Parathyroid adenoma (tissue), 2 donors: ENCODE data around the gene SEMA5B.

Experiments used
- H2AFZ ChIP-seq: fragments of 300-600 bp; sonication (generic); one replicate; pipeline ENCODE4 v1.7.0; 2017; ENCODE audit warnings: antibody characterized with exemption, mild to moderate bottlenecking
- H3K27ac ChIP-seq: fragments of 300-600 bp; sonication (generic); one replicate; pipeline ENCODE4 v1.7.0; 2017
- H3K27me3 ChIP-seq: fragments of 300-600 bp; sonication (generic); one replicate; pipeline ENCODE4 v1.7.0; 2017; ENCODE audit warnings: low read length; ENCODE audit not compliant: control insufficient read depth, insufficient read depth
- H3K36me3 ChIP-seq: fragments of 300-600 bp; sonication (generic); one replicate; pipeline ENCODE4 v1.7.0; 2017; ENCODE audit warnings: low read length; ENCODE audit not compliant: control insufficient read depth, insufficient read depth
- H3K4me1 ChIP-seq: fragments of 300-600 bp; sonication (generic); one replicate; pipeline ENCODE4 v1.7.0; 2017; ENCODE audit warnings: control low read depth
- H3K4me2 ChIP-seq: fragments of 300-600 bp; sonication (generic); one replicate; pipeline ENCODE4 v1.7.0; 2017; ENCODE audit warnings: low read length
- H3K4me3 ChIP-seq: fragments of 300-600 bp; sonication (generic); one replicate; pipeline ENCODE4 v1.7.0; 2017; ENCODE audit warnings: low read depth, low read length
- H3K79me2 ChIP-seq: fragments of 300-600 bp; sonication (generic); one replicate; pipeline ENCODE4 v1.7.0; 2017; ENCODE audit warnings: control low read depth
- H3K9ac ChIP-seq: fragments of 300-600 bp; sonication (generic); one replicate; pipeline ENCODE4 v1.7.0; 2017; ENCODE audit warnings: mild to moderate bottlenecking
- H3K9me3 ChIP-seq: fragments of 300-600 bp; sonication (generic); one replicate; pipeline ENCODE4 v1.7.0; 2017; ENCODE audit warnings: low read length; ENCODE audit not compliant: control insufficient read depth
- TF ChIP-seq, protein P1 (sequence below): fragments of 300-600 bp; sonication (generic); IDR thresholded peaks from one replicate; pipeline ENCODE4 v1.7.0; 2017; ENCODE audit warnings: antibody characterized with exemption, mild to moderate bottlenecking
- donor health status: primary hyperparathyroidism.

SEMA5B gene

DNA sequence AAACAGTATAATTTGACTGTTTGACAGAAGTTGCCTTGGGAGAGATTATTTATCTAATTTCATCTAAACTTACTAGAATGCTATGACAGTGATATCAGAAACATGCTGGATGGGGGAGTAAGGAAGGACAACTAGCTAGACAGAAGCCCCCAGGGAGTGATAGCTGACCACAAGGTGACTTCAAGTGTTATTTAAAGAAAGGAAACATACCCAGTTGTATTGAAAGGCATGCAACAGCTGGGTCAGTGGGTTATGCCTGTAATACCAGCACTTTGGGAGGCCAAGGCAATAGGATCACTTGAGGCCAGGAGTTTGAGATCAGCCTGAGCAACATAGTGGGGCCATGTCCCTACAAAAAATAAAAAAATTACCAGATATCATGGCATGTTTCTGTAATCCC lies 163.1 kb downstream of the SEMA5B start:
- Histone ChIP-seq H3K4me3 (no peak overlapping the region), H3K9ac (no peak overlapping the region), H3K79me2 (no peaks in the 10 kb centered on the region), H3K27ac (no peak overlapping the region), H3K4me2 (no peak overlapping the region), H3K27me3 (no peaks in the 10 kb centered on the region), H3K36me3 (no peaks in the 10 kb centered on the region), H3K9me3 (no peaks in the 10 kb centered on the region), H3K4me1 (no peaks in the 10 kb centered on the region), H2AFZ (no peak overlapping the region)
- TF ChIP-seq, protein P1, sequence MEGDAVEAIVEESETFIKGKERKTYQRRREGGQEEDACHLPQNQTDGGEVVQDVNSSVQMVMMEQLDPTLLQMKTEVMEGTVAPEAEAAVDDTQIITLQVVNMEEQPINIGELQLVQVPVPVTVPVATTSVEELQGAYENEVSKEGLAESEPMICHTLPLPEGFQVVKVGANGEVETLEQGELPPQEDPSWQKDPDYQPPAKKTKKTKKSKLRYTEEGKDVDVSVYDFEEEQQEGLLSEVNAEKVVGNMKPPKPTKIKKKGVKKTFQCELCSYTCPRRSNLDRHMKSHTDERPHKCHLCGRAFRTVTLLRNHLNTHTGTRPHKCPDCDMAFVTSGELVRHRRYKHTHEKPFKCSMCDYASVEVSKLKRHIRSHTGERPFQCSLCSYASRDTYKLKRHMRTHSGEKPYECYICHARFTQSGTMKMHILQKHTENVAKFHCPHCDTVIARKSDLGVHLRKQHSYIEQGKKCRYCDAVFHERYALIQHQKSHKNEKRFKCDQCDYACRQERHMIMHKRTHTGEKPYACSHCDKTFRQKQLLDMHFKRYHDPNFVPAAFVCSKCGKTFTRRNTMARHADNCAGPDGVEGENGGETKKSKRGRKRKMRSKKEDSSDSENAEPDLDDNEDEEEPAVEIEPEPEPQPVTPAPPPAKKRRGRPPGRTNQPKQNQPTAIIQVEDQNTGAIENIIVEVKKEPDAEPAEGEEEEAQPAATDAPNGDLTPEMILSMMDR: no peak

DNA sequence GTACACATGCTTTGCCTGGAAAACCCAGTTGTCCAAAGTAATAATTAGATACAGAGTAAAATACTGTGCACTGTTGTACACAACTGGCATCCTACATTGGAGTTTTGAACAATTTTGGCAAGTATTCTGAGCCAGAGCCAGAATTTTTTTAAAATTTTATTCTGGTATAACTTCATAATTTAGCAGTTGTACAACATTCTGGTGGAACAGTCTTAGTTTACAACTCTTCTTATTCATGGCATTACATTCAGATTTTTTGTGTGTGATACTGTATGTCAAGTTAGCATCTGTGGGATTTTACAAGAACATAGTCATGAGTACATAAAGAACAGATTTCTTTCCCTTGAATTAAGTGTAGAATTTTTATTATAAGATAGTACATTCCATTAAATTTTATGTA lies 165.2 kb downstream of the SEMA5B start:
- Histone ChIP-seq H3K9me3 (no peaks in the 10 kb centered on the region), H3K27ac (no peak overlapping the region), H3K4me1 (no peaks in the 10 kb centered on the region), H3K79me2 (no peaks in the 10 kb centered on the region), H2AFZ (no peak overlapping the region), H3K4me3 (no peak overlapping the region), H3K4me2 (no peak overlapping the region), H3K9ac (no peak overlapping the region), H3K27me3 (no peaks in the 10 kb centered on the region), H3K36me3 (no peaks in the 10 kb centered on the region)
- TF ChIP-seq, protein P1: no peak
